GM23338 (cell line): ENCODE measurements around the gene TBCC. TPM values are rescaled to one million over a fixed set of nuclear protein-coding genes. Genes with fewer than 3 reads are reported as not detected.

Experiments
- ATAC-seq: fragments of 200-7000 bp; cut with Tn5 transposase; 3 replicates; pipeline ENCODE4 v1.9.1; 2020
- DNase-seq: peaks from one replicate; pipeline ENCODE4 v3.0.0-alpha.2; 2015; ENCODE audit warnings: low spot score
- H2AFZ ChIP-seq: fragments of 200-600 bp; sonication (generic); 2 replicates; pipeline ENCODE4 v1.8.0; 2016; ENCODE audit warnings: antibody characterized with exemption, mild to moderate bottlenecking, moderate library complexity
- H3F3A ChIP-seq: fragments of 200-600 bp; sonication (generic); replicated peaks from 2 replicates; pipeline ENCODE4 v1.8.0; 2017; ENCODE audit warnings: antibody characterized with exemption, mixed run types, low read depth
- H3K27ac ChIP-seq: fragments of 200-600 bp; sonication (generic); 2 replicates; pipeline ENCODE4 v1.6.1; 2016; ENCODE audit warnings: low read depth
- H3K27me3 ChIP-seq: fragments of 200-600 bp; sonication (generic); 2 replicates; pipeline ENCODE4 v1.8.0; 2016; ENCODE audit warnings: mild to moderate bottlenecking, mixed run types, moderate library complexity; ENCODE audit not compliant: insufficient read depth
- H3K36me3 ChIP-seq: fragments of 200-600 bp; sonication (generic); 2 replicates; pipeline ENCODE4 v1.8.0; 2016; ENCODE audit warnings: mild to moderate bottlenecking; ENCODE audit not compliant: insufficient read depth
- H3K4me1 ChIP-seq: fragments of 200-600 bp; sonication (generic); 2 replicates; pipeline ENCODE4 v1.8.0; 2016; ENCODE audit warnings: mild to moderate bottlenecking, moderate library complexity; ENCODE audit not compliant: insufficient read depth
- H3K4me2 ChIP-seq: fragments of 200-600 bp; sonication (generic); 2 replicates; pipeline ENCODE4 v1.7.1; 2017; ENCODE audit warnings: mixed run types
- H3K4me3 ChIP-seq: fragments of 200-600 bp; sonication (generic); 2 replicates; pipeline ENCODE4 v1.6.1; 2016; ENCODE audit warnings: mixed run types
- H3K79me2 ChIP-seq: fragments of 200-600 bp; sonication (generic); replicated peaks from 2 replicates; pipeline ENCODE4 v1.8.0; 2017; ENCODE audit warnings: mild to moderate bottlenecking; ENCODE audit not compliant: insufficient read depth
- H3K9me2 ChIP-seq: fragments of 200-600 bp; sonication (generic); 2 replicates; pipeline ENCODE4 v1.8.0; 2017; ENCODE audit not compliant: insufficient read depth
- H4K20me1 ChIP-seq: fragments of 200-600 bp; sonication (generic); replicated peaks from 2 replicates; pipeline ENCODE4 v1.8.0; 2017; ENCODE audit warnings: mild to moderate bottlenecking; ENCODE audit not compliant: insufficient read depth
- H3K27ac Mint-ChIP-seq: 2 replicates; pipeline ENCODE4 v1.8.0; 2020; ENCODE audit warnings: inconsistent platforms, mild to moderate bottlenecking, moderate library complexity, mixed read lengths
- H3K27me3 Mint-ChIP-seq: 3 replicates; pipeline ENCODE4 v1.8.0; 2022; ENCODE audit warnings: low read depth, mild to moderate bottlenecking, moderate library complexity, mixed read lengths, inconsistent platforms; ENCODE audit not compliant: insufficient read depth, poor library complexity
- H3K36me3 Mint-ChIP-seq: 3 replicates; pipeline ENCODE4 v1.8.0; 2021; ENCODE audit warnings: low read depth, mild to moderate bottlenecking, inconsistent platforms, moderate library complexity, mixed read lengths
- H3K4me1 Mint-ChIP-seq: 3 replicates; pipeline ENCODE4 v1.8.0; 2020; ENCODE audit warnings: mild to moderate bottlenecking, inconsistent platforms, mixed read lengths
- H3K4me3 Mint-ChIP-seq: 3 replicates; pipeline ENCODE4 v1.8.0; 2021; ENCODE audit warnings: moderate library complexity, mild to moderate bottlenecking, inconsistent platforms, mixed read lengths
- H3K9me3 Mint-ChIP-seq: 3 replicates; pipeline ENCODE4 v1.8.0; 2020; ENCODE audit warnings: moderate library complexity, mild to moderate bottlenecking, inconsistent platforms, mixed read lengths
- CREB1 ChIP-seq: fragments of 250-450 bp; sonication (Bioruptor Pico); IDR thresholded peaks from 2 replicates; pipeline ENCODE4 v1.5.0; 2020; ENCODE audit warnings: low read depth, mild to moderate bottlenecking, moderate library complexity
- EZH2 ChIP-seq: fragments of 200-600 bp; sonication (generic); IDR thresholded peaks from one replicate; pipeline ENCODE4 v1.8.0; 2017; ENCODE audit warnings: antibody characterized with exemption, mild to moderate bottlenecking, low read depth; ENCODE audit not compliant: unreplicated experiment
- EZH2phosphoT487 ChIP-seq: fragments of 200-600 bp; sonication (generic); IDR thresholded peaks from one replicate; pipeline ENCODE4 v1.8.1; 2018; ENCODE audit warnings: antibody characterized with exemption; ENCODE audit not compliant: unreplicated experiment
- REST ChIP-seq: IDR thresholded peaks from one replicate; pipeline ENCODE4 v1.6.1; 2018; ENCODE audit warnings: antibody characterized with exemption; ENCODE audit not compliant: unreplicated experiment
- STAT1 ChIP-seq: IDR thresholded peaks from one replicate; pipeline ENCODE4 v1.6.1; 2016; ENCODE audit warnings: antibody characterized with exemption; ENCODE audit not compliant: unreplicated experiment
- polyA plus RNA-seq: library from polyadenylated mRNA; unstranded; fragments of >200 nt; fragmentation: Nextera tagmentation; extraction: Ambion mirVana; gene quantifications from 2 replicates; pipeline ENCODE4 v1.2.1, GENCODE V29; 2016
- total RNA-seq: library from RNA; depleted of rRNA; stranded (reverse); fragments of >200 nt; shearing (Covaris generic); gene quantifications from 2 replicates; pipeline ENCODE4 v1.2.3, GENCODE V29; 2014
- TF ChIP-seq, protein P1 (sequence below): fragments of 250-450 bp; sonication (Bioruptor Pico); IDR thresholded peaks from 2 replicates; pipeline ENCODE4 v1.5.0; 2020; ENCODE audit warnings: mild to moderate bottlenecking, moderate library complexity

TBCC gene
- total and polyA plus RNA-seq, 2 experiments from 2014 or later, result 45.0 to 48.3 TPM

DNA sequence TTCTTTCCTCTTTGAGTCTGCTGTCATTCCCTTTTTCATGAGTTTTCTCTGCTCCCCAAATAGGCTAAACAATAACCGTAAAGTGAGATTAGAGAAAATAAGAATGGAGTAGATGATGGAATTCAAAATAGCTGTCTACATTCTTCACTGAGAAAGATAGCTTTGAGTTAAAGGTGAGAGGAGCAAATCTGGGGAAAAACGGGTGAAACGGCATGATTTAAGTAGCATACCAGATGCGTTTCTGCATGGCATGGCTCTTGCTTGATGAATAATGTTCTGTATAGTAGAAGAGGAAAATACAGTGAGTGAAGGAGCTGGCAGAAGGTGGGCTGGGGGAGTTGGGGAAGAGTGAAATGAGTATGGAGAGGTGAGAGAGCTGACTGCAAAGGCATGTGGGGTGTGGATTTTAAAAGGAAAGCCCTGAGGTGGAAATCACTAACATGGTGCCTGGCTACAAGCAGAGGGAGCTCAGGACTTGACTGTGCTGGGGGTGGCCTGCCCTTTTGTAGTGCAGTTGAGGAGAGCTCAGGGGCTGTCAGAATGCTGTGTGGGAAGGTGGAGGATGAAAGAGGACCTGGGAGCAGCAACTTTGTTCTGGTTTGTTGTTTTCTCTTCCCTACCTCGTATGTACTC is 44.8 kb upstream of the TBCC start (continued):
- TF ChIP-seq, protein P1, sequence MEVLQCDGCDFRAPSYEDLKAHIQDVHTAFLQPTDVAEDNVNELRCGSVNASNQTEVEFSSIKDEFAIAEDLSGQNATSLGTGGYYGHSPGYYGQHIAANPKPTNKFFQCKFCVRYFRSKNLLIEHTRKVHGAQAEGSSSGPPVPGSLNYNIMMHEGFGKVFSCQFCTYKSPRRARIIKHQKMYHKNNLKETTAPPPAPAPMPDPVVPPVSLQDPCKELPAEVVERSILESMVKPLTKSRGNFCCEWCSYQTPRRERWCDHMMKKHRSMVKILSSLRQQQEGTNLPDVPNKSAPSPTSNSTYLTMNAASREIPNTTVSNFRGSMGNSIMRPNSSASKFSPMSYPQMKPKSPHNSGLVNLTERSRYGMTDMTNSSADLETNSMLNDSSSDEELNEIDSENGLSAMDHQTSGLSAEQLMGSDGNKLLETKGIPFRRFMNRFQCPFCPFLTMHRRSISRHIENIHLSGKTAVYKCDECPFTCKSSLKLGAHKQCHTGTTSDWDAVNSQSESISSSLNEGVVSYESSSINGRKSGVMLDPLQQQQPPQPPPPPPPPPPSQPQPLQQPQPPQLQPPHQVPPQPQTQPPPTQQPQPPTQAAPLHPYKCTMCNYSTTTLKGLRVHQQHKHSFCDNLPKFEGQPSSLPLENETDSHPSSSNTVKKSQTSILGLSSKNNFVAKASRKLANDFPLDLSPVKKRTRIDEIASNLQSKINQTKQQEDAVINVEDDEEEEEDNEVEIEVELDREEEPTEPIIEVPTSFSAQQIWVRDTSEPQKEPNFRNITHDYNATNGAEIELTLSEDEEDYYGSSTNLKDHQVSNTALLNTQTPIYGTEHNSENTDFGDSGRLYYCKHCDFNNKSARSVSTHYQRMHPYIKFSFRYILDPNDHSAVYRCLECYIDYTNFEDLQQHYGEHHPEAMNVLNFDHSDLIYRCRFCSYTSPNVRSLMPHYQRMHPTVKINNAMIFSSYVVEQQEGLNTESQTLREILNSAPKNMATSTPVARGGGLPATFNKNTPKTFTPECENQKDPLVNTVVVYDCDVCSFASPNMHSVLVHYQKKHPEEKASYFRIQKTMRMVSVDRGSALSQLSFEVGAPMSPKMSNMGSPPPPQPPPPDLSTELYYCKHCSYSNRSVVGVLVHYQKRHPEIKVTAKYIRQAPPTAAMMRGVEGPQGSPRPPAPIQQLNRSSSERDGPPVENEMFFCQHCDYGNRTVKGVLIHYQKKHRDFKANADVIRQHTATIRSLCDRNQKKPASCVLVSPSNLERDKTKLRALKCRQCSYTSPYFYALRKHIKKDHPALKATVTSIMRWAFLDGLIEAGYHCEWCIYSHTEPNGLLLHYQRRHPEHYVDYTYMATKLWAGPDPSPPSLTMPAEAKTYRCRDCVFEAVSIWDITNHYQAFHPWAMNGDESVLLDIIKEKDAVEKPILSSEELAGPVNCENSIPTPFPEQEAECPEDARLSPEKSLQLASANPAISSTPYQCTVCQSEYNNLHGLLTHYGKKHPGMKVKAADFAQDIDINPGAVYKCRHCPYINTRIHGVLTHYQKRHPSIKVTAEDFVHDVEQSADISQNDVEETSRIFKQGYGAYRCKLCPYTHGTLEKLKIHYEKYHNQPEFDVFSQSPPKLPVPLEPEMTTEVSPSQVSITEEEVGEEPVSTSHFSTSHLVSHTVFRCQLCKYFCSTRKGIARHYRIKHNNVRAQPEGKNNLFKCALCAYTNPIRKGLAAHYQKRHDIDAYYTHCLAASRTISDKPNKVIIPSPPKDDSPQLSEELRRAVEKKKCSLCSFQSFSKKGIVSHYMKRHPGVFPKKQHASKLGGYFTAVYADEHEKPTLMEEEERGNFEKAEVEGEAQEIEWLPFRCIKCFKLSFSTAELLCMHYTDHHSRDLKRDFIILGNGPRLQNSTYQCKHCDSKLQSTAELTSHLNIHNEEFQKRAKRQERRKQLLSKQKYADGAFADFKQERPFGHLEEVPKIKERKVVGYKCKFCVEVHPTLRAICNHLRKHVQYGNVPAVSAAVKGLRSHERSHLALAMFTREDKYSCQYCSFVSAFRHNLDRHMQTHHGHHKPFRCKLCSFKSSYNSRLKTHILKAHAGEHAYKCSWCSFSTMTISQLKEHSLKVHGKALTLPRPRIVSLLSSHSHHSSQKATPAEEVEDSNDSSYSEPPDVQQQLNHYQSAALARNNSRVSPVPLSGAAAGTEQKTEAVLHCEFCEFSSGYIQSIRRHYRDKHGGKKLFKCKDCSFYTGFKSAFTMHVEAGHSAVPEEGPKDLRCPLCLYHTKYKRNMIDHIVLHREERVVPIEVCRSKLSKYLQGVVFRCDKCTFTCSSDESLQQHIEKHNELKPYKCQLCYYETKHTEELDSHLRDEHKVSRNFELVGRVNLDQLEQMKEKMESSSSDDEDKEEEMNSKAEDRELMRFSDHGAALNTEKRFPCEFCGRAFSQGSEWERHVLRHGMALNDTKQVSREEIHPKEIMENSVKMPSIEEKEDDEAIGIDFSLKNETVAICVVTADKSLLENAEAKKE (CRISPR knock-in tag), result no peak
- no peak for TF ChIP-seq CREB1 (CRISPR knock-in tag)
- TF ChIP-seq STAT1, result no peak
- no peak for TF ChIP-seq REST

- Histone ChIP-seq H3K79me2 (peaks cover 72% of the 10 kb centered on the region), H3K27ac (peak overlapping the region; percentile 66), H2AFZ (no peak overlapping the region), H3K9me2 (no peaks in the 10 kb centered on the region), H3F3A (peaks cover 6% of the 10 kb centered on the region; the same call in 1 of the 2 replicates), H3K4me1 (peaks cover 60% of the 10 kb centered on the region), H3K36me3 (no peaks in the 10 kb centered on the region), H3K27me3 (no peaks in the 10 kb centered on the region), H3K4me2 (no peak overlapping the region), H3K4me3 (no peak overlapping the region), H4K20me1 (peaks cover 18% of the 10 kb centered on the region)
- TF ChIP-seq EZH2phosphoT487 (no peak), CREB1 (CRISPR knock-in tag) (no peak), EZH2 (no peak)
- H3K36me3 Mint-ChIP-seq, result peaks cover 16% of the 10 kb centered on the region
- H3K4me3 Mint-ChIP-seq, result no peak overlapping the region; the same call in 2 of the 3 replicates
- H3K27me3 Mint-ChIP-seq, result peaks cover 9% of the 10 kb centered on the region
- H3K4me1 Mint-ChIP-seq, result peaks cover 25% of the 10 kb centered on the region
- no peak for DNase-seq
- peak overlapping the region; percentile 40 for H3K27ac Mint-ChIP-seq
- no peak for ATAC-seq
- H3K9me3 Mint-ChIP-seq, result no peaks in the 10 kb centered on the region
Observed at GRCh38 chr6:42788671-42789070, 42.8 kb upstream of the TBCC start.
